Mucosa of gallbladder (tissue), 1 donor: ENCODE data around the gene RARB. TPM values are rescaled to one million over a fixed set of nuclear protein-coding genes. Genes with fewer than 3 reads are reported as not detected.

Source experiments
- DNase-seq: peaks from one replicate; pipeline ENCODE4 v3.0.0-alpha.2; 2020; ENCODE audit warnings: low spot score
- total RNA-seq: library from RNA; stranded (reverse); gene quantifications from one replicate; pipeline ENCODE4 v1.2.1, GENCODE V29; 2021
- donor health status: DM: no; HTN: no; CAD: no.

RARB gene
- total RNA-seq, 1 donor from 2014 or later = 12.9 TPM

- peak; percentile 84 for DNase-seq
These were observed 21.0 kb downstream of the RARB start for GRCh38 chr3:25448750-25449692.

- DNase-seq = no peak
These were observed 21.8 kb downstream of the RARB start for GRCh38 chr3:25449857-25450256.

- DNase-seq = no peak
These were observed 24.1 kb downstream of the RARB start for GRCh38 chr3:25452192-25452591.

- no peak for DNase-seq
These were observed 24.7 kb downstream of the RARB start for GRCh38 chr3:25452740-25453139.

- no peak for DNase-seq
These were observed 25.5 kb downstream of the RARB start for GRCh38 chr3:25453619-25454004.

GRCh38 chr3:25454005-25454927 lies 26.2 kb downstream of the RARB start:
- DNase-seq = no peak

- DNase-seq = no peak
These were observed 27.5 kb downstream of the RARB start for GRCh38 chr3:25455441-25456132.

GRCh38 chr3:25456723-25457670 lies 28.9 kb downstream of the RARB start:
- DNase-seq = no peak

- no peak for DNase-seq
These were observed 29.8 kb downstream of the RARB start for GRCh38 chr3:25457671-25458419.

GRCh38 chr3:25458420-25458814 lies 30.4 kb downstream of the RARB start:
- DNase-seq = no peak

GRCh38 chr3:25460751-25461150 lies 32.7 kb downstream of the RARB start:
- no peak for DNase-seq

- no peak for DNase-seq
These were observed 33.9 kb downstream of the RARB start for GRCh38 chr3:25461946-25462345.

GRCh38 chr3:25462495-25462894 lies 34.4 kb downstream of the RARB start:
- DNase-seq = no peak

- DNase-seq = no peak
These were observed 35.9 kb downstream of the RARB start for GRCh38 chr3:25463836-25464418.

GRCh38 chr3:25465266-25465860 lies 37.3 kb downstream of the RARB start:
- DNase-seq = no peak

- peak; percentile 28 for DNase-seq
These were observed 40.8 kb downstream of the RARB start for GRCh38 chr3:25468866-25469319.

GRCh38 chr3:25469558-25469957 lies 41.5 kb downstream of the RARB start:
- DNase-seq = no peak

- no peak for DNase-seq
These were observed 43.2 kb downstream of the RARB start for GRCh38 chr3:25471081-25471768.

GRCh38 chr3:25472153-25472552 lies 44.1 kb downstream of the RARB start:
- DNase-seq = no peak
